Nephron (organoid): ENCODE measurements around the gene UBE2E1.

Experiments
- H3K27ac Mint-ChIP-seq, 3 experiments: 2 replicates each; pipeline ENCODE4 v1.8.0; 2020; ENCODE audit warnings: mixed read lengths in 3 of 3, mild to moderate bottlenecking in 2 of 3, moderate library complexity in 1 of 3
- H3K27me3 Mint-ChIP-seq: 2 replicates; pipeline ENCODE4 v1.8.0; 2021; ENCODE audit warnings: low read depth, mild to moderate bottlenecking, moderate library complexity, mixed read lengths
- H3K36me3 Mint-ChIP-seq: 2 replicates; pipeline ENCODE4 v1.8.0; 2020; ENCODE audit warnings: low read depth, mixed read lengths
- H3K4me1 Mint-ChIP-seq: 2 replicates; pipeline ENCODE4 v1.8.0; 2020; ENCODE audit warnings: mixed read lengths
- H3K4me3 Mint-ChIP-seq, 3 experiments: 2 replicates each; pipeline ENCODE4 v1.8.0; 2020; ENCODE audit warnings: mild to moderate bottlenecking in 3 of 3, mixed read lengths in 3 of 3, moderate library complexity in 2 of 3
- H3K9me3 Mint-ChIP-seq: 2 replicates; pipeline ENCODE4 v1.8.0; 2020; ENCODE audit warnings: mixed read lengths
- TF ChIP-seq, protein P1 (sequence below), 3 experiments: fragments of 200-600 bp; sonication (generic); IDR thresholded peaks; one replicate each; pipeline ENCODE4 v1.5.0; 2021; ENCODE audit warnings: antibody characterized with exemption in 3 of 3; ENCODE audit not compliant: unreplicated experiment in 3 of 3

Gene UBE2E1

GRCh38 chr3:23797491-23797890 lies 8.3 kb upstream of the UBE2E1 start:
- Mint-ChIP-seq H3K4me3 (no peak overlapping the region), H3K27me3 (peaks cover 4% of the 10 kb centered on the region), H3K27ac (peak overlapping the region in 2 of 3 experiments; percentile 53 to 86), H3K4me1 (peaks cover 24% of the 10 kb centered on the region), H3K36me3 (no peaks in the 10 kb centered on the region), H3K9me3 (no peaks in the 10 kb centered on the region)
- TF ChIP-seq, protein P1, sequence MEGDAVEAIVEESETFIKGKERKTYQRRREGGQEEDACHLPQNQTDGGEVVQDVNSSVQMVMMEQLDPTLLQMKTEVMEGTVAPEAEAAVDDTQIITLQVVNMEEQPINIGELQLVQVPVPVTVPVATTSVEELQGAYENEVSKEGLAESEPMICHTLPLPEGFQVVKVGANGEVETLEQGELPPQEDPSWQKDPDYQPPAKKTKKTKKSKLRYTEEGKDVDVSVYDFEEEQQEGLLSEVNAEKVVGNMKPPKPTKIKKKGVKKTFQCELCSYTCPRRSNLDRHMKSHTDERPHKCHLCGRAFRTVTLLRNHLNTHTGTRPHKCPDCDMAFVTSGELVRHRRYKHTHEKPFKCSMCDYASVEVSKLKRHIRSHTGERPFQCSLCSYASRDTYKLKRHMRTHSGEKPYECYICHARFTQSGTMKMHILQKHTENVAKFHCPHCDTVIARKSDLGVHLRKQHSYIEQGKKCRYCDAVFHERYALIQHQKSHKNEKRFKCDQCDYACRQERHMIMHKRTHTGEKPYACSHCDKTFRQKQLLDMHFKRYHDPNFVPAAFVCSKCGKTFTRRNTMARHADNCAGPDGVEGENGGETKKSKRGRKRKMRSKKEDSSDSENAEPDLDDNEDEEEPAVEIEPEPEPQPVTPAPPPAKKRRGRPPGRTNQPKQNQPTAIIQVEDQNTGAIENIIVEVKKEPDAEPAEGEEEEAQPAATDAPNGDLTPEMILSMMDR (IDR thresholded peaks at IDR 0.05; ENCODE audit: unreplicated experiment in 3 of 3) = no peak

DNA sequence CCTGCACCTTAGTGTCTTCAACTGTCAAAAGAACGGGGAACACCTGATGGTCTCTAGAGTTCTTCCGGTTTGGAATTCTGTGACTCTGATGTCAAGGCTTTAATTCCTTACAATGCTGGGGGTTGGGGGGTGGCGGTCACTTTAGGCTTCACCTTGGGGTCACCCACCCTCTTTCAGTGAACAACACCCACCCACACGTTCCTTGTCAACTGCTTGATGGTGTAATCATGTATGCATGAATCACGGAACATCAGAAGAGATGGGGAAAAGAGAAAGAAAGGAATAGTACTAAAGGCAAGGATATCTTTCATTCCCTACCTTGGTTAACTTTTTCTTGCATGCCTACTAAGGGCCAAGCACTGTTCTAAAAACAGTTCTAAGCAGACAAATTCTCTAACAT lies 7.3 kb upstream of the UBE2E1 start:
- TF ChIP-seq, protein P1 (IDR thresholded peaks at IDR 0.05; ENCODE audit: unreplicated experiment in 3 of 3) = no peak
- Mint-ChIP-seq H3K4me1 (peaks cover 24% of the 10 kb centered on the region), H3K9me3 (no peaks in the 10 kb centered on the region), H3K27me3 (peaks cover 4% of the 10 kb centered on the region), H3K36me3 (no peaks in the 10 kb centered on the region), H3K27ac (peak overlapping the region in 1 of 3 experiments; percentile 43), H3K4me3 (no peak overlapping the region)

DNA sequence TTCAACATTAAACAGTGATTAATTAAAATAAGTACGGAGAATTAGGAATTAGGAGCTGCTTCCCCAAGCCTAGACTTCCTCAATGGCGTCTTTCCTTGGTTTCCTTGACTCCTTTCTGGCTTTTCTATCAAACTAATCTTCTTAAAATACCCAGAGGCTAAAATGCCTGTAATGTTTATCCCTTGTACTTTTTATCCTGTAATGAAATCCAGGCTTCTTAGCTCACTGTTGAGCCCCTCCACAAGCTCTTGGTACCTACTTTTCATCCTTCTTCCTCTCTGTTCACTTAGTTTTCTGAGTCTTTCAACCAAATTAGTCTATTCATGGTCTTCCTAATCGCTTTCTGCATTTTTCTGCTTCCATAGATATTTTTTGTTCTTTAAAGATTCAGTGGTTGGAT lies 6.9 kb upstream of the UBE2E1 start:
- Mint-ChIP-seq H3K9me3 (no peaks in the 10 kb centered on the region), H3K4me3 (no peak overlapping the region), H3K36me3 (no peaks in the 10 kb centered on the region), H3K27me3 (peaks cover 4% of the 10 kb centered on the region), H3K27ac (no peak overlapping the region), H3K4me1 (peaks cover 21% of the 10 kb centered on the region)
- TF ChIP-seq, protein P1 (IDR thresholded peaks at IDR 0.05; ENCODE audit: unreplicated experiment in 3 of 3) = no peak

- H3K4me3 Mint-ChIP-seq = no peak overlapping the region
- peaks cover 19% of the 10 kb centered on the region for H3K4me1 Mint-ChIP-seq
- H3K27me3 Mint-ChIP-seq = peaks cover 9% of the 10 kb centered on the region
- no peaks in the 10 kb centered on the region for H3K9me3 Mint-ChIP-seq
- peak overlapping the region in 1 of 3 experiments; percentile 62 for H3K27ac Mint-ChIP-seq
- H3K36me3 Mint-ChIP-seq = no peaks in the 10 kb centered on the region
- TF ChIP-seq, protein P1 (IDR thresholded peaks at IDR 0.05; ENCODE audit: unreplicated experiment in 3 of 3) = peak in 2 of 3 experiments; percentile 14 to 30
These were observed 5.0 kb upstream of the UBE2E1 start for GRCh38 chr3:23800731-23801130.

DNA sequence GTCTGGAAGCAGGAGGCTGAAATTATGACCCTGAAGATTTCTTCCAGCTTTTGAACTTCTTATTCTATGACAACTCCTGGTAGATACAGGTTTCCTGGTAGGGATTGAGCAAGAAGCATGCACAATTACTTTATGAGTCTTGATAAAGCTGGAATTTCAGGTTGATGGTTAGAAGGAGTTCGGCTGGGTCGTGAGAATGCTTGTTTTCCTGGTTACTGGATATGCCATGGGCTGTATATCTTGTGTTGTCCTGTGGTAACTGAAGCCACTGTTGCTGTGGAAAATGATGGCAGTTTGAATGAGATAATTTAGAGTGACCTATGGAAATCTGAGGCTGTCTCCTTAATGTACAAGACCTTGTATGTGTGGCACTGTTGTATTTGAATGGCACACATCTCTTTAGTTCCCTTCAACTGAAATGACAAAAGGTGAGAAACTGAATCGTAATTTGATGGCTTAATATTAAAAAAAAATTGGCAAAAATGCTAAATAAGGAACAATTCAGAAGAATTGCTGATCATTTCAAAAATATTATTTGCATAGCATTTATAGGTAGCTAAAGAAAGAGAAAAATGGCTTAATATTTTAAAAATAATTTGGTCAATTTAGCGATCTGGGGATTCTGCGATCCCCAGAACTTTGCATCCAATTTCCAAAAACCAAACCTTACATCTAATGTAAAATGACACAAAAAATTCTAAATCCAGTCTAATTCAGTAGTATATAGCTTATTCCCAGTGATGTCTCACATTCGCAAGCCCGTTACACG lies 1.1 kb upstream of the UBE2E1 start:
- H3K27ac Mint-ChIP-seq = peak overlapping the region; percentile 61 to 90 (median 75)
- peaks cover 30% of the 10 kb centered on the region for H3K4me1 Mint-ChIP-seq
- H3K27me3 Mint-ChIP-seq = peaks cover 4% of the 10 kb centered on the region
- no peaks in the 10 kb centered on the region for H3K9me3 Mint-ChIP-seq
- H3K36me3 Mint-ChIP-seq = peaks cover 14% of the 10 kb centered on the region
- TF ChIP-seq, protein P1 (IDR thresholded peaks at IDR 0.05; ENCODE audit: unreplicated experiment in 3 of 3) = no peak
- H3K4me3 Mint-ChIP-seq = peak overlapping the region; percentile 90 to 97 (median 96)

DNA sequence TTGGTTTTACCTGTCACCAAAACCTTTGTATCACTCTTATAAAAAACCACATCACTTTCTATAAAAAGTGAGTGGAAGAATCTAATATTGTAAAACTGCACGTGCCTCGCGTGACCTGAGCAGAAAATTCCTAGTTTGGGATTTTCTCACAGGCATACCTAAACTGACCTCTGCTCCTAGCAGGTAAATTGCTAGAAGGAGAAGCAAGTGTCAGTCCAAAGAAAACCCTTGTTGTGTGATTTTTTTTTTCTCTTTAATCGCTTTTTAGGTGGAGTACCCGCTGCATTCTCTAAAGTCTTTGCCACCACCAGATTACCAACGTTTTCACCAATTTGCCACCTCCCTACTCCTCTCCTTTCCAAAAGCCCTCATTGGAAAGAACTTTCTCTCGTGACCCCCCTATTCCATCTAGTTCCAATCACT lies 534 bp upstream of the UBE2E1 start:
- Mint-ChIP-seq H3K4me3 (peak overlapping the region; percentile 90 to 97 (median 96)), H3K36me3 (peaks cover 18% of the 10 kb centered on the region), H3K4me1 (peaks cover 36% of the 10 kb centered on the region), H3K9me3 (no peaks in the 10 kb centered on the region), H3K27ac (peak overlapping the region; percentile 87 to 96 (median 90)), H3K27me3 (peaks cover 4% of the 10 kb centered on the region)
- TF ChIP-seq, protein P1 (IDR thresholded peaks at IDR 0.05; ENCODE audit: unreplicated experiment in 3 of 3) = no peak
